Measurements from ENCODE around the gene KAZN. TPM values are rescaled to one million over a fixed set of nuclear protein-coding genes. Genes with fewer than 3 reads are reported as not detected.

The KAZN gene
- total and polyA plus RNA-seq, 9 donors: 10.1 to 56.4 (median 27.9) TPM

GRCh38 chr1:14667651-14667984 lies 69.1 kb downstream of the KAZN start:
- DNase-seq: no peak
- TF ChIP-seq EP300 (IDR thresholded peaks at IDR 0.05) (no peak), POLR2A (IDR thresholded peaks at IDR 0.05) (no peak), CTCF (IDR thresholded peaks at IDR 0.05) (no peak)
- WGBS, 3 donors: 38 to 44% (median 43%) methylated on average over 4 of the region's 4 CpGs

GRCh38 chr1:14668538-14668937 lies 70.1 kb downstream of the KAZN start:
- WGBS, 3 donors: 66 to 88% (median 72%) methylated on average over 8 of the region's 8 CpGs

More at GRCh38 chr1:14667651-14667984, 69.1 kb downstream of the KAZN start:
- no peaks in the 10 kb centered on the region for H3K9me3 ChIP-seq
- no peaks in the 10 kb centered on the region for H3K36me3 ChIP-seq
- no peaks in the 10 kb centered on the region for H3K4me1 ChIP-seq (ENCODE audit: insufficient read depth)
- no peak overlapping the region for H3K27ac ChIP-seq
- no peaks in the 10 kb centered on the region for H3K27me3 ChIP-seq
- no peak overlapping the region for H3K4me3 ChIP-seq
- intact Hi-C loops (cut with DNase I): no loop called here

DNA sequence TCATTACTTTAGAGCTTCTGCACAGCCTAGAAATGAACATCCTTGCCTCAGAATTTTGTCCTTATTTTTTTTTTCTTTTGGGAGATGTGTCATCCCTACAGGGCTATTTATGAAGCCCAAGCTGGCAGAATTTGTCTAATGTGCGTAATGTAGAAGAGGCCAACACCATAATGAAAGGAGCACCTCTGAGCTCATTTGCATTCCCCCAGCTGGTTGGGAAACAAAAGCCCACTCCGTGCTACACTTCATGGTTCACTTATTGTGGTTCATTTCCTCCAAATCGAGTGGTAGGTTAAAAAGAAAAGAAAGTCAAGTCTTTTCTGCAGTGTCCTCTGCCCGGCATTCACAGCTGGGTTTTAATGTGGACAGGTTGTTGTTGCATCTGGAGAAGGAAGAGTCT lies 73.5 kb downstream of the KAZN start:
- Histone ChIP-seq H3K36me3 (no peaks in the 10 kb centered on the region), H3K4me1 (ENCODE audit: insufficient read depth) (no peaks in the 10 kb centered on the region), H3K9me3 (no peaks in the 10 kb centered on the region), H3K27me3 (no peaks in the 10 kb centered on the region), H3K4me3 (no peak overlapping the region), H3K27ac (no peak overlapping the region)
- no peak for DNase-seq
- WGBS, 3 donors: 73 to 84% (median 79%) methylated on average over 4 of the region's 4 CpGs
- TF ChIP-seq POLR2A (IDR thresholded peaks at IDR 0.05) (no peak), CTCF (IDR thresholded peaks at IDR 0.05) (no peak), EP300 (IDR thresholded peaks at IDR 0.05) (no peak)
- intact Hi-C loops (cut with DNase I): no loop called here

More at GRCh38 chr1:14668538-14668937, 70.1 kb downstream of the KAZN start:
- DNase-seq: no peak
- no peaks in the 10 kb centered on the region for H3K27me3 ChIP-seq
- H3K27ac ChIP-seq: no peak overlapping the region
- H3K4me1 ChIP-seq (ENCODE audit: insufficient read depth): no peaks in the 10 kb centered on the region
- no peaks in the 10 kb centered on the region for H3K36me3 ChIP-seq
- H3K4me3 ChIP-seq: no peak overlapping the region
- H3K9me3 ChIP-seq: no peaks in the 10 kb centered on the region
- no peak for TF ChIP-seq EP300 (IDR thresholded peaks at IDR 0.05)
- TF ChIP-seq CTCF (IDR thresholded peaks at IDR 0.05): no peak
- TF ChIP-seq POLR2A (IDR thresholded peaks at IDR 0.05): no peak
- intact Hi-C loops (cut with DNase I): no loop called here

GRCh38 chr1:14674030-14674429 lies 75.5 kb downstream of the KAZN start:
- 53 to 70% (median 57%) methylated on average over 1 of the region's 1 CpG for WGBS, 3 donors
- no peak for DNase-seq
- intact Hi-C loops (cut with DNase I): no loop called here
- Histone ChIP-seq H3K9me3 (no peaks in the 10 kb centered on the region), H3K36me3 (no peaks in the 10 kb centered on the region), H3K4me3 (no peak overlapping the region), H3K4me1 (ENCODE audit: insufficient read depth) (no peaks in the 10 kb centered on the region), H3K27me3 (no peaks in the 10 kb centered on the region), H3K27ac (no peak overlapping the region)
- TF ChIP-seq CTCF (IDR thresholded peaks at IDR 0.05): no peak
- no peak for TF ChIP-seq POLR2A (IDR thresholded peaks at IDR 0.05)
- TF ChIP-seq EP300 (IDR thresholded peaks at IDR 0.05): no peak

- no peak overlapping the region for H3K27ac ChIP-seq
- DNase-seq: no peak
- 82 to 99% (median 98%) methylated on average over 4 of the region's 4 CpGs for WGBS, 3 donors
- no peaks in the 10 kb centered on the region for H3K9me3 ChIP-seq
- no peaks in the 10 kb centered on the region for H3K27me3 ChIP-seq
- intact Hi-C loops (cut with DNase I): no loop called here
- H3K4me1 ChIP-seq (ENCODE audit: insufficient read depth): no peaks in the 10 kb centered on the region
- H3K4me3 ChIP-seq: no peak overlapping the region
- H3K36me3 ChIP-seq: no peaks in the 10 kb centered on the region
- TF ChIP-seq CTCF (IDR thresholded peaks at IDR 0.05): no peak
Observed at GRCh38 chr1:14676400-14676799, 77.9 kb downstream of the KAZN start.
